GM04504 (cell line): Measurements from ENCODE around the gene ARRDC3.
"Not testable (repeated sequence)": the region's sequence is repeated elsewhere in the genome, so short reads cannot be mapped to it uniquely, and the experiment has no call there.

Experiments
- DNase-seq: peaks from one replicate; pipeline ENCODE4 v3.0.0-alpha.2; 2012; ENCODE audit warnings: low read depth

Gene ARRDC3

GRCh38 chr5:91383027-91383955 lies at the start of gene ARRDC3:
Gene ARRDC3, minus strand, starts transcription at chr5:91383317. Its CDS starts 225 bp downstream, at chr5:91383092.
- DNase-seq = peak; percentile 89

GRCh38 chr5:91430949-91431348 lies 47.8 kb upstream of the ARRDC3 start:
- DNase-seq = no peak

DNA sequence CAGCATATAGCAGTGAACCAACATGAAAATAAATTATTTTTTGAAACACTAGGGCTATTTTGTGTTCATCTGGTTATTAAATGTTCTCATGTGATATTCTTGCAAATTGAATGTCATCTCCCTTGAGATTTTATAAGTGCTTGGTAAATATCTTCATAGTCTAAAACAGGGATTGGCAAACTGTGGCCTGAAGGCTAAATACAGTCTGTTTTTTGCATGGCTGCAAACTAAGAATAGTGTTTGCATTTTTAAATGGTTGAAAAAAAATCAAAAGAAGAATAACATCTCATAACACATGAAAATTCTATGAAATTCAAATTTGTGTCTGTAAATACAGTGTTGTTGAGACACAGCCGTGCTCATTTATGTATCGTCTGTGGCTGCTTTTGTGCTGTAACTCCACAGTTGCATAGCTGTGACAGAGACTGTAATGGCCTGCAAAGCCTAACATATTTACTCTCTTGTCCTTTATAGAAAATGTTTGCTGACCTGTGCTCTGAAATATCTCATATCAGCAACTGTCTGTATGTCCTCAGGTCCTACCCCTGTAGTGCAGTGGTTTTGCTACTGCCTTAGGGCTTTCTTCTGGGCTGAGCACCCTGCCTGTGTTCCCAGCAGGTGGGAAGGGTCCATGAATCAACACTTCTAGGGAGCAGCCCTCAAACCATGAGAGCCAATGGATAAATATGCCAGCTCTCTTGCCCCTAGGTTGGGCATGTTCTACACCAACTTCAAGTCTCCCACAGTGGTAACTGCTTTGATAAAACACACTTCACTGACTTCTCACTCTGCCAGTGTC lies 41.7 kb upstream of the ARRDC3 start:
- DNase-seq = no peak

DNA sequence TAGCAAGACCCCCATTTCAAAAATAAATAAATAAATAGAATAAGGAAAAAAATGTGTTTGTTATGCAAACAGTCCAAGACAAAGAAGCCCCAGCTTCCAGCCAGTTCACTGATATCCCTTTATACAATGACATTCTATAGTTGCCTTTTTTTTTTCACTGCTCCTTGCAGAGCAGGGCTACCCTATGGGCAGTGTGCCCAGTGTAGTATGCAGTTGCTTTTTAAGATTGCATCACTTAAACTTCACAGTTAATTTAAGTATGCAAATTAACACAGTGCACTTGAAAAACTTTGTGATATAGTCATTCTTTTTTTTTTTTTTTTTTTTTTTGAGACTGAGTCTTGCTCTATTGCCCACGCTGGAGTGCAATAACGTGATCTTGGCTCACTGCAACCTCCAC lies 40.8 kb upstream of the ARRDC3 start:
- DNase-seq = no peak

DNA sequence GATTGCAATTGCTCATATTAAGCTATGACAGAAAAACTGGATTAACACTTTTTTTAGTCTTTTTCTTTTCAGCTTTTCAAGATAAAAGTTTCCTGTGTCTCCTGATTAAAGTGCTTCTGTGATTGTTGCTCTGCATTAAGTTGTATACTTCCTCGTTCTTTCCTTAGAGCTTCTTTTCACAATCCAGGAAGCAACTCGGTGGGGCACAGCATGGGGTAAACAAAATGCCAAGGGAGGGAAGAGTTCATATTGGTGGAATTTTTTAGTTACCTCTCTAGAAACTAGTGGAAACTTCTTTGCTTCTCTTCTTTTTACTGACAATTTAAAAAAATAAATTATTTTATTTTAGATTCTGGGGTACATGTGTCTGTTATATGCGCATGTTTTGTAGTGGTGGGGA lies 37.8 kb upstream of the ARRDC3 start:
- DNase-seq = no peak

- peak; percentile 24 for DNase-seq
Observed at GRCh38 chr5:91419571-91420537, 36.7 kb upstream of the ARRDC3 start.

DNA sequence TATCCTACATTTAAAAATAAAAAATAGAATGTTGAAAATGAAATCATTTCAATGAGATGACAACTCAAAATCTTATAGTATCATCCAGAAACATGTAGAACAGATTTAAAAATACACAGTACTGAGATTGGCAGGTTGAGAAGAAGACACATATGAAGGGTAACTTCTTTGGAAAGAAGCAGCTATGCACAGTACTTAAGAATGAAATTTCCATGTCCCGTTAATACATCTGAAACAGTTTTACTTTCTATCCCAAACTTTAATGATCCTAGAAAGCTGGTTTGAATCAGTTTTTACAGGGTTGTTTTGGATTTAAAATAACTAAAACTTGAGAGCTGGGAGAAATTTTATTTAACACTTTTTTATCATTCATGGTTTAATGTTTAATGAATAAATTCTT lies 36.0 kb upstream of the ARRDC3 start:
- DNase-seq = no peak

DNA sequence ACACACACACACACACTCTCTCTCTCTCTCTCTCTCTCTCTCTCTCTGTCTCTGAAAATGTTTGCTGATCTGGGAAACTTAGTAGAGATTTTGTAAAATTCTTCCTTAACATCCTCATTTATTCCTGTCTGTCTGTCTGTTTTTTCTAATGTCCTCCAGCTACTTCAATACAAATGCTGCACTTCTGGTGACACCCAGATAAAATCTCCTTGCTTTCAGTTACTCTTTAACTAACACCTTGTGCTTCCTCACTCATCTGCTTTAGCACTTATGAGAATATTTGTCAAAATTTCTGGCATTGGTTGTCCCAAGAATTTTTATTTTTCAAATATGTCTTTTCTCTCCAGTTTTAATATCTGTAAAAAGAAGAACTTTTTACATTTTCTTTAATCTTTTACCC lies 35.0 kb upstream of the ARRDC3 start:
- no peak for DNase-seq

DNA sequence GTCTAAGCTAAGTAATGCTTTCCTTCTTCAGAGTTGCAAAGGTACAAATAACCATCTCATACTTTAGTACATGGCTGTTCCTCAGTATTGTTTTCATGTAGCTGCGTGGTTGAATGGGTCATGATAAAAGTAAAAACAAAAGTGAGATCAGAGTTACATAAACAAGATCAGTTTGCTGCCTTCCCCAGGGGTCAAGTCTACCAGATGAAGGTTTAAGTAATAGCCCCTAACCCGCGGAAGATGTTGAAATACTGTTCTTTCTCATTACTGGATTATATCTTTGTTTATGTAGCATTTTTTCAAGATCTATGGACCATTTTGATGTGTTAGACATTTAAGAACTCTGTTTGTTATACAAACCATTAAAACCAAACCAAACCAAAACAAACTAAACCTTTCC lies 34.1 kb upstream of the ARRDC3 start:
- no peak for DNase-seq

GRCh38 chr5:91416491-91416890 lies 33.4 kb upstream of the ARRDC3 start:
- peak; percentile 3 for DNase-seq

GRCh38 chr5:91409304-91409703 lies 26.2 kb upstream of the ARRDC3 start:
- DNase-seq = no peak

GRCh38 chr5:91408710-91409109 lies 25.6 kb upstream of the ARRDC3 start:
- DNase-seq = no peak

DNA sequence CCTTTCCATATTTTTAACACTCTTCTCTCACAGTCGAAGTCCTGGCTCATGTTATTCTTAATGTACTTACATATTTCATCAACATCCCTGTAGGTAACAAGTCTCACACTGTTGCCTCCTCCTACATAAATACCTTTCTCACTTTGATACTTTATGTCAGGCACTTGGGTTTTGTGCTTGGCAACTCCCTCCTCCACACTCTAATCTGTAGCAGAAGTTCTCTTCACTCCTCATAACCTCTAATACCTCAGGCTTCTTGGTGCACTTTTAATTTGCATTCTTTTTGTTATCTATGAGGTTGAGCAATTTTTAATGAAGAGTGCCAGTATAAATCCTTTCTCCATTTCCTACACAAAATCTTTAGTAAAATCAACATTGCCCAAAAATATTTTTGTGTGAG lies 24.1 kb upstream of the ARRDC3 start:
- DNase-seq = no peak

DNA sequence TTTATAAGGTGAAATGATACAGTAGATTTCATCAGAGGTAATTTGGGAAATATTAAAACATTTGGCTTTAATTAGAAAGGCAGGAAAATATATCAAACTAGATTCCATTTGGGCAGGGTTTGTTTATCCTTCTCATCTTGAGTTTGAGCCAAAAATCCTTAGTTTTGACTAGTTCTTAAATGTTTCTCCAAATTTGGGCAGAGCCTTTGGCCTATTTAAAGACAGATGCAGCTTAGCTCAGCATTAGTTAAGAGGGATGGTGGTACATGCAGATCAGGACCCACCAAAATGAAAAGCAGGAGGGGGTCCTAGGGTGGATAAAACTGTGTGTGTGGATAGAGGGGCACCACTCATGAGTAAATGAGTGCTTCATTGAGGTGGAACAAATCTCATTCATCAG lies 20.3 kb upstream of the ARRDC3 start:
- DNase-seq = peak; percentile 37

DNA sequence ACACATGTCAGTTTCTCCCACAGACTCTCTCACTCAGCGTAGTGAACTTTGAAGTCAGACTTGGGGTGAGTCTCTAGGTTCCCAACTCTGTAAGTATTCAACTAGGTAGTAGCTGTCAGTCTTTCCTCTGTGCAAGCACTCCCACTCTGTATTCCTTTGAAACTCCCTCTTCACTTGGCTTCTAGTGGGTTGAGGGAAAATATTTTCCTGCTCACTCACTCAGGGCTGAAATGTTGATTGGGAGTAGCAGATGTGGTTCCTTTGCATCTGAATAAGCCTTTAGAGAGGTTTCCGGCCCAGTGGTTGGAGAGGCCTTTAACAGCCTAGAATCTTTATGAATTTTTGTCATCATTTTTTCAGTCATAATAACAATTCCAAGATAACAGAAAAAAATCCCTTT lies 18.1 kb upstream of the ARRDC3 start:
- DNase-seq = no peak

GRCh38 chr5:91397791-91398190 lies 14.7 kb upstream of the ARRDC3 start:
- no peak for DNase-seq

GRCh38 chr5:91390268-91390667 lies 7.2 kb upstream of the ARRDC3 start:
- no peak for DNase-seq

- not testable (repeated sequence) for DNase-seq
Observed at GRCh38 chr5:91389555-91389954, 6.4 kb upstream of the ARRDC3 start.

GRCh38 chr5:91388362-91388761 lies 5.2 kb upstream of the ARRDC3 start:
- DNase-seq = no peak

- DNase-seq = no peak
Observed at GRCh38 chr5:91386120-91386519, 3.0 kb upstream of the ARRDC3 start.

- not testable (repeated sequence) for DNase-seq
Observed at GRCh38 chr5:91385596-91385995, 2.5 kb upstream of the ARRDC3 start.
